SW 1271 (cell line): ENCODE measurements around the gene LHFPL2.

Source experiments
- DNase-seq, 2 experiments: peaks; one replicate each; lab custom pipeline; 2025; lab: John Stamatoyannopoulos, UW

The LHFPL2 gene

GRCh38 chr5:78522476-78523260, 125.9 kb downstream of the LHFPL2 start:
- DNase-seq = no peak

GRCh38 chr5:78521455-78521854, 127.1 kb downstream of the LHFPL2 start:
- DNase-seq = no peak

GRCh38 chr5:78519198-78519941, 129.2 kb downstream of the LHFPL2 start:
- no peak for DNase-seq

- peak in 1 of 2 experiments; percentile 70 for DNase-seq
Observed at GRCh38 chr5:78518365-78519197, 130.0 kb downstream of the LHFPL2 start.

GRCh38 chr5:78515670-78516069, 132.9 kb downstream of the LHFPL2 start:
- DNase-seq = no peak

- no peak for DNase-seq
Observed at GRCh38 chr5:78514427-78515330, 133.9 kb downstream of the LHFPL2 start.

GRCh38 chr5:78513441-78513840, 135.1 kb downstream of the LHFPL2 start:
- DNase-seq = no peak

GRCh38 chr5:78512435-78512834, 136.1 kb downstream of the LHFPL2 start:
- no peak for DNase-seq

GRCh38 chr5:78511121-78511906, 137.3 kb downstream of the LHFPL2 start:
- no peak for DNase-seq

- DNase-seq = no peak
Observed at GRCh38 chr5:78509884-78510769, 138.4 kb downstream of the LHFPL2 start.

- no peak for DNase-seq
Observed at GRCh38 chr5:78509145-78509865, 139.3 kb downstream of the LHFPL2 start.

- DNase-seq = no peak
Observed at GRCh38 chr5:78508186-78508765, 140.3 kb downstream of the LHFPL2 start.

GRCh38 chr5:78507531-78507930, 141.0 kb downstream of the LHFPL2 start:
- no peak for DNase-seq

- no peak for DNase-seq
Observed at GRCh38 chr5:78506261-78507024, 142.1 kb downstream of the LHFPL2 start.

GRCh38 chr5:78505860-78506259, 142.7 kb downstream of the LHFPL2 start:
- DNase-seq = no peak

GRCh38 chr5:78504704-78505677, 143.6 kb downstream of the LHFPL2 start:
- DNase-seq = no peak
